HL-60/S4 treated with retinoic acid at 250 ng/mL for 4 days and 3 days (cell line): Measurements from ENCODE around the gene TNRC18.
"Not testable (repeated sequence)": the region's sequence is repeated elsewhere in the genome, so short reads cannot be mapped to it uniquely, and the experiment has no call there.

Experiments
- in situ Hi-C: fragments of 300-500 bp; cut with MboI; formaldehyde crosslinking; loops from 2 replicates; pipeline ENCODE4 v1.7.0; 2022; ENCODE audit warnings: low sequenced_read_pairs

TNRC18 gene

GRCh38 chr7:5278766-5279165, 144.9 kb downstream of the TNRC18 start:
- in situ Hi-C loops = no loop called here

- in situ Hi-C loops = no loop called here
Observed at GRCh38 chr7:5276611-5277010, 147.0 kb downstream of the TNRC18 start.

GRCh38 chr7:5276123-5276522, 147.5 kb downstream of the TNRC18 start:
- in situ Hi-C loops = not testable (repeated sequence)

- in situ Hi-C loops = not testable (repeated sequence)
Observed at GRCh38 chr7:5275510-5275909, 148.1 kb downstream of the TNRC18 start.

GRCh38 chr7:5274985-5275431, 148.6 kb downstream of the TNRC18 start:
- in situ Hi-C loops = not testable (repeated sequence)

- in situ Hi-C loops = no loop called here
Observed at GRCh38 chr7:5274441-5274840, 149.2 kb downstream of the TNRC18 start.

- in situ Hi-C loops = not testable (repeated sequence)
Observed at GRCh38 chr7:5273831-5274405, 149.7 kb downstream of the TNRC18 start.

- in situ Hi-C loops = no loop called here
Observed at GRCh38 chr7:5270788-5271187, 152.8 kb downstream of the TNRC18 start.

GRCh38 chr7:5269992-5270657, 153.5 kb downstream of the TNRC18 start:
- in situ Hi-C loops = not testable (repeated sequence)

GRCh38 chr7:5267829-5268228, 155.8 kb downstream of the TNRC18 start:
- in situ Hi-C loops = not testable (repeated sequence)

- in situ Hi-C loops = no loop called here
Observed at GRCh38 chr7:5266191-5267028, 157.2 kb downstream of the TNRC18 start.

GRCh38 chr7:5265320-5266190, 158.1 kb downstream of the TNRC18 start:
- in situ Hi-C loops = no loop called here

GRCh38 chr7:5263066-5263465, 160.6 kb downstream of the TNRC18 start:
- in situ Hi-C loops = not testable (repeated sequence)

- in situ Hi-C loops = not testable (repeated sequence)
Observed at GRCh38 chr7:5260530-5261068, 163.0 kb downstream of the TNRC18 start.
